ENCODE measurements around the gene DUSP9. TPM values are rescaled to one million over a fixed set of nuclear protein-coding genes. Genes with fewer than 3 reads are reported as not detected.
"Not testable (repeated sequence)": the region's sequence is repeated elsewhere in the genome, so short reads cannot be mapped to it uniquely, and the experiment has no call there.

DUSP9 gene
- polyA plus RNA-seq, 3 donors = 38.3 to 51.9 (median 46.8) TPM

- DNase-seq (ENCODE audit: extremely low read depth in 1 of 11, low read depth in 9 of 11, low spot score in 4 of 11) = no peak
Observed at GRCh38 chrX:153684467-153685155, 37.6 kb downstream of the DUSP9 start.

- no peak for DNase-seq (ENCODE audit: extremely low read depth in 1 of 11, low read depth in 9 of 11, low spot score in 4 of 11)
Observed at GRCh38 chrX:153685156-153685536, 38.1 kb downstream of the DUSP9 start.

- no peak for DNase-seq (ENCODE audit: extremely low read depth in 1 of 11, low read depth in 9 of 11, low spot score in 4 of 11)
Observed at GRCh38 chrX:153685751-153686696, 39.0 kb downstream of the DUSP9 start.

GRCh38 chrX:153686711-153687110 is 39.7 kb downstream of the DUSP9 start:
- DNase-seq (ENCODE audit: extremely low read depth in 1 of 11, low read depth in 9 of 11, low spot score in 4 of 11) = no peak

- DNase-seq (ENCODE audit: extremely low read depth in 1 of 11, low read depth in 9 of 11, low spot score in 4 of 11) = peak in 2 of 11 donors; percentile 40 to 51
Observed at GRCh38 chrX:153687121-153688039, 40.4 kb downstream of the DUSP9 start, which contains the start of gene SLC6A8. Gene SLC6A8, plus strand, starts transcription at chrX:153687926. Its CDS starts 649 bp downstream, at chrX:153688575.

GRCh38 chrX:153688071-153688470 is 41.1 kb downstream of the DUSP9 start:
- no peak for DNase-seq (ENCODE audit: extremely low read depth in 1 of 11, low read depth in 9 of 11, low spot score in 4 of 11)

- no peak for DNase-seq (ENCODE audit: extremely low read depth in 1 of 11, low read depth in 9 of 11, low spot score in 4 of 11)
Observed at GRCh38 chrX:153688506-153688905, 41.5 kb downstream of the DUSP9 start.

DNA sequence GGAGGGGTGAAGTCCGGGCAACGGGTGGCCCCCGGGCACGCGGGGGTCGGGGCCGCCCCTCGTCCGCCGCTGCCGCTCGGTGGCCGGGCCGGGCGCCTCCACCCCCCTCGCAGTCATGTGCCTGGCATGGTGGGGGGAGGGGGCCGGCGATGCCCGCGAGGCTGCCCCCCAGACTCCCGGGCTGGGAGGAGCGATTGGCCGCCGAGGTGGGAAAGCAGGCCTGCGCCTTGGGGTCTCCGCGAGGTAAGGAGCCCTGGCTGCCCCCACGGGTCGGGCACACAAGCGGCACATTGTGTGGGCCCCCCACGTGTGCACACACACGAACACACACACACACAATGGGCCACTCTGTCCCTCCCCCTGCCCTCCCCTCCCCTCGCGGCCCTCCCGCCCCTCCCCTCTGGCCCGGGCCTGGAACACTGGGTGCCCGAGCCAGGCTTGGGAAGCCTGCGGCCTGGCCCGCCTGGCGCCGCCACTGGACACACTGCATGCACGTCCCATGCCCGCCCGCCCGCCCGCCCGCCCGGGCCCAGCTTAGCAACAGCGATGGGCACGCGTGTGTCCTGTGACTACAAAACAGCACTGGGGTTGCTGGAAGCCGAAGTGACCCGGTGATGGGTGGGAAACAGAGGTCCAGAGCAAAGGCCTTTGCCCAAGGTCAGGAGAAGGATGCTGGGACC is 42.0 kb downstream of the DUSP9 start:
- DNase-seq (ENCODE audit: extremely low read depth in 1 of 11, low read depth in 9 of 11, low spot score in 4 of 11) = no peak

DNA sequence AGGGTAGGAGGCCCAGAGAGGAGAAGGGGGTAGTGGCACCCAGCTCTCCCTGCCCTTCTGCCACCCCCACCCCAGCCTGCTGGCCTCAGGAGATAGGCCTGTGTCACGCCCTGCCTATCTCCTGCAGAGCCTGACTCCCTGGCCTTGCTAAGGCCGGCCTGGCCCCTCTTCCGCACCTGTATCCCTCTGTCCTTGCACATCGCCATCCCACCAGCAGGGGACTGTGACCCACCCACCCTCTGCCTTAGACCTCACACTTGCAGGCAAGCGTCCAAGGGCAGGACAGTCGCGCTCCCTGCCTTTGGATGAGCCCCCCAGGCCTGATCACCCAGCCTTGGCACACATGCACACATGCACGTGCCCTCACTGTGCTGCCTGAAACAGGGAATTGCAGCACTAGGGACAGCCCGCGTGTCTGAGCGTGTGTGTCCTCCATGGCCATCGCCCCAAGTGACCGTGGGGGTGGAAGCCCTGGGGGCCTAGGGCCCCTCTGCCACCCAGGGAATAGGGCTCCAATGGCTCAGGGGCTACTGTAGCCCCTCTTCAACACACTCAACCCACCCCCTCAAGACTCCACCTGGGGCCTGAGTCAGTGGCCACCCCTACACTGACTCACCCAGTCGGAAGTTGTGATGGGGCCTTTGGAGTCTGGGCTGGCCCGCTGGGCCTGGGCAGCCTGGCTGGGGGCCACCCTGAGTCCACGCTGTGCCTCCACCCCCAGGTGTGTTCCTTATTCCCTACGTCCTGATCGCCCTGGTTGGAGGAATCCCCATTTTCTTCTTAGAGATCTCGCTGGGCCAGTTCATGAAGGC is 42.9 kb downstream of the DUSP9 start:
- DNase-seq (ENCODE audit: extremely low read depth in 1 of 11, low read depth in 9 of 11, low spot score in 4 of 11) = no peak

- DNase-seq (ENCODE audit: extremely low read depth in 1 of 11, low read depth in 9 of 11, low spot score in 4 of 11) = no peak
Observed at GRCh38 chrX:153690466-153690865, 43.5 kb downstream of the DUSP9 start.

DNA sequence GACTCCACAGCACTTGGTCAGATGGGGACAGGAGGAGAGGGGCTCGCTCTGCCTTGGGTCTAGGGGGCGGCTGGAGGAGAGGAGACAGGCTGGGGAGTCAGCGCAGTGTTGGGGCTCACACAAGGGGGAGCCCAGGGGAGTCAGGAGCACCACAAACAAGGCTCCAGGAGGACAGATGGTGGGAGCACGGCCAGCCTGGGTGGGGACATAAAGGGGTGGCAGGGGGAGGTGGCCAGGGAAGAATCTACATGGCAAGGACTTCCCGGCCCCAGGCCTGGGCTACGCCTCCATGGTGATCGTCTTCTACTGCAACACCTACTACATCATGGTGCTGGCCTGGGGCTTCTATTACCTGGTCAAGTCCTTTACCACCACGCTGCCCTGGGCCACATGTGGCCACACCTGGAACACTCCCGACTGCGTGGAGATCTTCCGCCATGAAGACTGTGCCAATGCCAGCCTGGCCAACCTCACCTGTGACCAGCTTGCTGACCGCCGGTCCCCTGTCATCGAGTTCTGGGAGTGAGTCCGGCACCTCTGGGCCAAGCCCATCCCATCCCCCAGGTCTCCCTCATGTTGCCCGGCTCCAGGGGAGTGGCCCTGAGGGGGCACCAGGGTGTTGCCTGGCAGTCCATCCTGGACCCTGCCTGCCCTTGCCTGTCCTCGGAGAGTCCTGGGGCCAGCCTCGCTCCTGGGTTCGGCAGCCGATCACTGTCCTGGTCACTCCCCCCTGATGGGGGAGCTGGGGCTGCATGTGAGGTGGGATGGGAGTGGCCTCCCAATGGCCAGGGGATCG is 44.2 kb downstream of the DUSP9 start:
- DNase-seq (ENCODE audit: extremely low read depth in 1 of 11, low read depth in 9 of 11, low spot score in 4 of 11) = not testable (repeated sequence)

DNA sequence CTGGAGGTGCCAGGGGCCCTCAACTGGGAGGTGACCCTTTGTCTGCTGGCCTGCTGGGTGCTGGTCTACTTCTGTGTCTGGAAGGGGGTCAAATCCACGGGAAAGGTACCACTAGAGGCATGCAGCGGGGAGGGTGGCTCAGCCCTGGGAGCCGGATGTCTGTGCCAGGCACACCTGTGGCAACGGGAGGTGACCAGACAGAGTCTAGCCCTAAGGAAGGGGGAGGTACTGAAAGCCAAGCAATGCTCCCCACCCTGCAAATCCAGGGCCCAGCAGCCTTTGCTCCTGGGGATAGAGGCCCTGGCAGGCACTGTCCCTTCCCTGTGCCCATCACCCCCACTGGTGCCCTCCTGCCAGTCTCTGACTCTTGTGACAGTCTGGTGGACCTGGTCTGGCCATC is 45.0 kb downstream of the DUSP9 start:
- no peak for DNase-seq (ENCODE audit: extremely low read depth in 1 of 11, low read depth in 9 of 11, low spot score in 4 of 11)

DNA sequence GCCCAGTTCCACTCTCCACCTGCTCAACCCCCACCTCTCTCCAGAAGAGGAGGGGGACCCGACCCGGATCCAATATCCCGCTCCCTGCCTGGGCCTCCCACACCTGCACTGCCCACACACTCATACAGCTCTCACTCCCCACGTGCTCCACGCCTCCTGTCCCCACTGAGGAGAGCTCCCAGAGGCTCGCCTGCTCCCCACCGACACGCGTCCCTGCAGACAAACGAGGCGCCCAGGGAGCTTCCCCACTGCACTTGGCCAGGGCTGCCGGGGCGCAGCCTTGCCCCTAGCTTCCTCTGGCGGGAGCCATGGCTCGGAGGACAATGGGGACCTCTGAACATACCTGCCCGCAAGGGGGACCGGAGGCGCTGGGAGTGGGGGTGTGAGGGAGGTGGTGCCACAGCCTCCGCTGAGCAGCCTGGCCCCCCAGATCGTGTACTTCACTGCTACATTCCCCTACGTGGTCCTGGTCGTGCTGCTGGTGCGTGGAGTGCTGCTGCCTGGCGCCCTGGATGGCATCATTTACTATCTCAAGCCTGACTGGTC is 45.7 kb downstream of the DUSP9 start:
- no peak for DNase-seq (ENCODE audit: extremely low read depth in 1 of 11, low read depth in 9 of 11, low spot score in 4 of 11)

GRCh38 chrX:153693216-153694086 is 46.4 kb downstream of the DUSP9 start:
- DNase-seq (ENCODE audit: extremely low read depth in 1 of 11, low read depth in 9 of 11, low spot score in 4 of 11) = no peak

DNA sequence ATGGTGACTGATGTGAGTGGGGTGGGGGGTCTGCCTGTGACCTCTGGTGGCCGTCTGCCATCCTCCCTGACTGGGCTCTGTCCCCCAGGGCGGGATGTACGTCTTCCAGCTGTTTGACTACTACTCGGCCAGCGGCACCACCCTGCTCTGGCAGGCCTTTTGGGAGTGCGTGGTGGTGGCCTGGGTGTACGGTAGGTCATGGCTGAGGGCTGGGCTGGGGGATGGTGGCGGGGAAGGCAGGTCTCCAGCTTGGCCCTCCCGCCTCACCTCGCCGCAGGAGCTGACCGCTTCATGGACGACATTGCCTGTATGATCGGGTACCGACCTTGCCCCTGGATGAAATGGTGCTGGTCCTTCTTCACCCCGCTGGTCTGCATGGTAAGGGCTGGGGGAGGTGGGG is 47.3 kb downstream of the DUSP9 start:
- DNase-seq (ENCODE audit: extremely low read depth in 1 of 11, low read depth in 9 of 11, low spot score in 4 of 11) = not testable (repeated sequence)

Measured in renal cortex interstitium (tissue), 11 donors.